ENCODE measurements around the gene PTPRD. TPM values are rescaled to one million over a fixed set of nuclear protein-coding genes. Genes with fewer than 3 reads are reported as not detected.

The PTPRD gene
- total RNA-seq, 3 donors from 2014 or later (not counting 1 experiment from before 2014, with no cell fraction given), result 0.05 to 0.68 TPM; not detected in 1

- Histone ChIP-seq H3K27me3 (ENCODE audit: control insufficient read depth, insufficient read depth, low read length) (no peaks in the 10 kb centered on the region), H3K4me3 (ENCODE audit: low read length) (no peak overlapping the region), H3K4me1 (ENCODE audit: control insufficient read depth, insufficient read depth, low read length) (no peaks in the 10 kb centered on the region), H3K27ac (ENCODE audit: low read length) (no peak overlapping the region), H3K9me3 (ENCODE audit: control insufficient read depth, insufficient read depth, low read length) (no peaks in the 10 kb centered on the region), H3K36me3 (ENCODE audit: control insufficient read depth, insufficient read depth, low read length) (no peaks in the 10 kb centered on the region)
- no CpG with 5 or more reads among the region's 1 CpG for WGBS (ENCODE audit: insufficient coverage)
- DNase-seq, result no peak
- Mint-ChIP-seq H3K36me3 (no peaks in the 10 kb centered on the region), H3K4me1 (no peaks in the 10 kb centered on the region), H3K4me3 (no peak overlapping the region), H3K27ac (no peak overlapping the region), H3K9me3 (peaks cover 12 to 15% of the 10 kb centered on the region in 2 donors), H3K27me3 (ENCODE audit: low read depth in 2 of 2) (no peaks in the 10 kb centered on the region)
- TF ChIP-seq, protein P1, sequence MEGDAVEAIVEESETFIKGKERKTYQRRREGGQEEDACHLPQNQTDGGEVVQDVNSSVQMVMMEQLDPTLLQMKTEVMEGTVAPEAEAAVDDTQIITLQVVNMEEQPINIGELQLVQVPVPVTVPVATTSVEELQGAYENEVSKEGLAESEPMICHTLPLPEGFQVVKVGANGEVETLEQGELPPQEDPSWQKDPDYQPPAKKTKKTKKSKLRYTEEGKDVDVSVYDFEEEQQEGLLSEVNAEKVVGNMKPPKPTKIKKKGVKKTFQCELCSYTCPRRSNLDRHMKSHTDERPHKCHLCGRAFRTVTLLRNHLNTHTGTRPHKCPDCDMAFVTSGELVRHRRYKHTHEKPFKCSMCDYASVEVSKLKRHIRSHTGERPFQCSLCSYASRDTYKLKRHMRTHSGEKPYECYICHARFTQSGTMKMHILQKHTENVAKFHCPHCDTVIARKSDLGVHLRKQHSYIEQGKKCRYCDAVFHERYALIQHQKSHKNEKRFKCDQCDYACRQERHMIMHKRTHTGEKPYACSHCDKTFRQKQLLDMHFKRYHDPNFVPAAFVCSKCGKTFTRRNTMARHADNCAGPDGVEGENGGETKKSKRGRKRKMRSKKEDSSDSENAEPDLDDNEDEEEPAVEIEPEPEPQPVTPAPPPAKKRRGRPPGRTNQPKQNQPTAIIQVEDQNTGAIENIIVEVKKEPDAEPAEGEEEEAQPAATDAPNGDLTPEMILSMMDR (IDR thresholded peaks at IDR 0.05), result no peak
- intact Hi-C loops (cut with micrococcal nuclease), result loop anchor here (2.0 kb wide), 1 partner anchor 59 kb away; no protein-coding TSS in a partner anchor
- ATAC-seq, result no peak
Observed at GRCh38 chr9:9565700-9566099, 1047.1 kb downstream of the PTPRD start.

GRCh38 chr9:9563817-9564216, 1049.0 kb downstream of the PTPRD start:
- no peak overlapping the region for H3K4me3 Mint-ChIP-seq
- no peaks in the 10 kb centered on the region for H3K9me3 ChIP-seq (ENCODE audit: control insufficient read depth, insufficient read depth, low read length)
- no peaks in the 10 kb centered on the region for H3K4me1 ChIP-seq (ENCODE audit: control insufficient read depth, insufficient read depth, low read length)
- no peak overlapping the region for H3K27ac Mint-ChIP-seq
- no peaks in the 10 kb centered on the region for H3K27me3 Mint-ChIP-seq (ENCODE audit: low read depth in 2 of 2)
- intact Hi-C loops (cut with micrococcal nuclease), result loop anchor here (2.0 kb wide), 1 partner anchor 61 kb away; no protein-coding TSS in a partner anchor
- no peaks in the 10 kb centered on the region for H3K27me3 ChIP-seq (ENCODE audit: control insufficient read depth, insufficient read depth, low read length)
- no peaks in the 10 kb centered on the region for H3K4me1 Mint-ChIP-seq
- H3K36me3 ChIP-seq (ENCODE audit: control insufficient read depth, insufficient read depth, low read length), result no peaks in the 10 kb centered on the region
- ATAC-seq (no peak), DNase-seq (no peak)
- H3K36me3 Mint-ChIP-seq, result no peaks in the 10 kb centered on the region
- no peak overlapping the region for H3K27ac ChIP-seq (ENCODE audit: low read length)
- peaks cover 12 to 15% of the 10 kb centered on the region in 2 donors for H3K9me3 Mint-ChIP-seq
- TF ChIP-seq, protein P1 (IDR thresholded peaks at IDR 0.05), result no peak
- no peak overlapping the region for H3K4me3 ChIP-seq (ENCODE audit: low read length)

DNA sequence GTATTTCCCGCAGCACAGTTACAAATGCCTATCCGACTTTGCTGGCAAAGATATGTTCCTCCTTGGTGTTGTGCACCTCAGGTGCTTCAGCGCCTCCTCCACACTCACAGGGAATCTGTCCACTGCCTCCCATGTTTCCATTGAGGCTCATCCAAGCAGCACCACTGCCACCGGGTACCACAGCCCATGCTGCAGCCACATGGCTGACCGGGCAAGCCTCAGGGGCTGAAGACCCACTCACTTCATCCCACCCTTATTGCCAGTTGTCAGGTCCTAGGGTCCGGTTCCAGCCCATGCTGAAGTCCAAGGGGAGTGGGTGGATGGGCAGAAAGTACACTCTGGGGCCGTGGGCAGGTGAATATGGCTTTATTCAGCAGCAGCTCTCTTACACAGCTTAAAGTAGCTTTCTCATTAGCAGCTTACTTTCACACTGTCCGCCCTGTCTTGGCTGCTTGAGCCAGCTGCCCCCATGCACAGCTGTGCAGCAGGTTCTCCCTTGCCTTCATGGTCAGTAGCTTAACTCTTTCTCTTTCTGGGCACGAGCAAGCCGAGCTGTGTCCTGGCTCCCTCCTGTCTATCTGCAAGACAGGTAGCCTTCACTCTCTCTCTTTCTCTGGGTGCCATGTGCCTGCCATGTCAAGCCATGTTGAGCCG, 1052.3 kb downstream of the PTPRD start:
- H3K9me3 Mint-ChIP-seq, result peaks cover 8 to 15% of the 10 kb centered on the region in 2 donors
- no peak overlapping the region for H3K27ac Mint-ChIP-seq
- H3K4me1 Mint-ChIP-seq, result no peaks in the 10 kb centered on the region

More for the DNA sequence above, 1052.3 kb downstream of the PTPRD start:
- Mint-ChIP-seq H3K36me3 (no peaks in the 10 kb centered on the region), H3K27me3 (ENCODE audit: low read depth in 2 of 2) (no peaks in the 10 kb centered on the region), H3K4me3 (no peak overlapping the region)
- Histone ChIP-seq H3K9me3 (ENCODE audit: control insufficient read depth, insufficient read depth, low read length) (no peaks in the 10 kb centered on the region), H3K27me3 (ENCODE audit: control insufficient read depth, insufficient read depth, low read length) (no peaks in the 10 kb centered on the region), H3K27ac (ENCODE audit: low read length) (no peak overlapping the region), H3K4me1 (ENCODE audit: control insufficient read depth, insufficient read depth, low read length) (no peaks in the 10 kb centered on the region), H3K36me3 (ENCODE audit: control insufficient read depth, insufficient read depth, low read length) (no peaks in the 10 kb centered on the region), H3K4me3 (ENCODE audit: low read length) (no peak overlapping the region)
- TF ChIP-seq, protein P1 (IDR thresholded peaks at IDR 0.05), result no peak
- intact Hi-C loops (cut with micrococcal nuclease), result no loop called here
- DNase-seq, result no peak
- 81% methylated on average over 10 of the region's 11 CpGs for WGBS (ENCODE audit: insufficient coverage)
- no peak for ATAC-seq
